ENCODE measurements around the gene CYP2C9. TPM values are rescaled to one million over a fixed set of nuclear protein-coding genes. Genes with fewer than 3 reads are reported as not detected.

CYP2C9 gene
- polyA plus RNA-seq, 4 donors, result 0.11 to 3.5 (median 1.8) TPM

- DNase-seq (ENCODE audit: low read depth in 4 of 4, low spot score in 3 of 4), result no peak
Observed at GRCh38 chr10:95035332-95036295, 97.2 kb downstream of the CYP2C9 start.

GRCh38 chr10:95039281-95039680, 100.8 kb downstream of the CYP2C9 start:
- no peak for DNase-seq (ENCODE audit: low read depth in 4 of 4, low spot score in 3 of 4)

Other genes with a start within 250 kb of the CYP2C9 start
- gene CYP2C19, start 176.0 kb upstream of the CYP2C9 start, polyA plus RNA-seq (ENCODE audit: insufficient read length in 4 of 4), result not detected
- gene CYP2C8, start 130.8 kb downstream of the CYP2C9 start, polyA plus RNA-seq (ENCODE audit: insufficient read length in 4 of 4), result 1 to 10 TPM; 1.7 to 5.4 (median 3.6) TPM

Data from left renal pelvis (tissue), 4 donors.